ENCODE data around the gene ASXL2.
A peak's percentile ranks its signal among the peaks of the same experiment; 100 is the strongest.

ASXL2 gene

GRCh38 chr2:25692737-25693445 lies 185.4 kb downstream of the ASXL2 start:
- Histone ChIP-seq H3K27ac (ENCODE audit: poor library complexity, severe bottlenecking) (no peak overlapping the region), H3K36me3 (ENCODE audit: low read depth) (no peaks in the 10 kb centered on the region), H3K4me1 (ENCODE audit: insufficient read depth, poor library complexity, severe bottlenecking) (no peaks in the 10 kb centered on the region), H3K27me3 (ENCODE audit: insufficient read depth, poor library complexity, severe bottlenecking) (no peaks in the 10 kb centered on the region), H3K4me3 (ENCODE audit: severe bottlenecking) (no peak overlapping the region), H3K9me3 (ENCODE audit: severe bottlenecking) (no peaks in the 10 kb centered on the region)
- no peak for TF ChIP-seq CTCF (IDR thresholded peaks at IDR 0.05; ENCODE audit: poor library complexity, severe bottlenecking)
- DNase-seq (ENCODE audit: low spot score) (no peak), ATAC-seq (ENCODE audit: low read depth) (no peak)

GRCh38 chr2:25692143-25692542 lies 186.1 kb downstream of the ASXL2 start:
- Histone ChIP-seq H3K36me3 (ENCODE audit: low read depth) (no peaks in the 10 kb centered on the region), H3K27ac (ENCODE audit: poor library complexity, severe bottlenecking) (no peak overlapping the region), H3K27me3 (ENCODE audit: insufficient read depth, poor library complexity, severe bottlenecking) (no peaks in the 10 kb centered on the region), H3K4me3 (ENCODE audit: severe bottlenecking) (no peak overlapping the region), H3K9me3 (ENCODE audit: severe bottlenecking) (no peaks in the 10 kb centered on the region), H3K4me1 (ENCODE audit: insufficient read depth, poor library complexity, severe bottlenecking) (no peaks in the 10 kb centered on the region)
- no peak for TF ChIP-seq CTCF (IDR thresholded peaks at IDR 0.05; ENCODE audit: poor library complexity, severe bottlenecking)
- ATAC-seq (ENCODE audit: low read depth) (peak; percentile 66), DNase-seq (ENCODE audit: low spot score) (no peak)

GRCh38 chr2:25690058-25690457 lies 188.2 kb downstream of the ASXL2 start:
- Histone ChIP-seq H3K4me1 (ENCODE audit: insufficient read depth, poor library complexity, severe bottlenecking) (no peaks in the 10 kb centered on the region), H3K27me3 (ENCODE audit: insufficient read depth, poor library complexity, severe bottlenecking) (no peaks in the 10 kb centered on the region), H3K27ac (ENCODE audit: poor library complexity, severe bottlenecking) (no peak overlapping the region), H3K4me3 (ENCODE audit: severe bottlenecking) (no peak overlapping the region), H3K36me3 (ENCODE audit: low read depth) (no peaks in the 10 kb centered on the region), H3K9me3 (ENCODE audit: severe bottlenecking) (no peaks in the 10 kb centered on the region)
- TF ChIP-seq CTCF (IDR thresholded peaks at IDR 0.05; ENCODE audit: poor library complexity, severe bottlenecking) = no peak
- no peak for DNase-seq (ENCODE audit: low spot score)
- ATAC-seq (ENCODE audit: low read depth) = no peak

DNA sequence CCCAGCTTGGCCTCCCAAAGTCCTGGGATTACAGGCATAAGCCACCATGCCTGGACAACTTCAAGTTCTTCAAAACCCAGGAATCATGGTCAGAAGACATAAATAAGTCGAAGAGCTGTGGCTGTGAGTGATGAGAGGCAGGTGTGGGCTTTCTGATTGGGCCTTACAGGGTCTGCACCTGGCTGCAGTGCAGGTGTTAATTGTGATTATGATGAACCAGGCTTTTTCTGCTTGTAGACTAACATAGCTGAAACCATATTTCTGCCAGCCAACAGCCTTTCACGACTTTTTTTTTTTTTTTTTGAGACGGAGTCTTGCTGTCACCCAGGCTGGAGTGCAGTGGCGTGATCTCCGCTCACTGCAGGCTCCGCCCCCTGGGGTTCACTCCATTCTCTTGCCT lies 190.1 kb downstream of the ASXL2 start:
- no peaks in the 10 kb centered on the region for H3K4me1 ChIP-seq (ENCODE audit: insufficient read depth, poor library complexity, severe bottlenecking)
- no peaks in the 10 kb centered on the region for H3K9me3 ChIP-seq (ENCODE audit: severe bottlenecking)
- no peaks in the 10 kb centered on the region for H3K27me3 ChIP-seq (ENCODE audit: insufficient read depth, poor library complexity, severe bottlenecking)
- no peak overlapping the region for H3K27ac ChIP-seq (ENCODE audit: poor library complexity, severe bottlenecking)
- no peak for DNase-seq (ENCODE audit: low spot score)
- no peak for ATAC-seq (ENCODE audit: low read depth)
- no peak for TF ChIP-seq CTCF (IDR thresholded peaks at IDR 0.05; ENCODE audit: poor library complexity, severe bottlenecking)
- H3K4me3 ChIP-seq (ENCODE audit: severe bottlenecking) = no peak overlapping the region
- H3K36me3 ChIP-seq (ENCODE audit: low read depth) = no peaks in the 10 kb centered on the region

DNA sequence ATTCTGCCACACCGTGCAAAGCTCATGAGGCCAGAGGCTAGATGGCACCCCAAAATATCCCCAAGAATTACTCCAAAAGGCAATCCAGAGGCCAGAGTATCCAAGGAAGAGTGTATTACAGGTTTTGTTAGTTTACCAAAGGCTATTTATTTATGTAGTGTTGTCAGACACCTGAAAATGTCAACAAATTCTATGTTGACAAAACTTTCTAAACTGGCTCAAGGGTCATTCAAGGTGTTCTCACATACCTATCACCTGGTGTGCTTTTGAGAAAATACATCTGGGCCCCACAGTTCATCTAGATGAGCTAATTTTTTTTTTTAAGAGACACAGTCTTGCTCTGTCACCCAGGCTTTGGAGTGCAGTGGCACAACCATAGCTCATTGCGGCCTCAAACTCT lies 192.5 kb downstream of the ASXL2 start:
- ATAC-seq (ENCODE audit: low read depth) (no peak), DNase-seq (ENCODE audit: low spot score) (no peak)
- no peaks in the 10 kb centered on the region for H3K9me3 ChIP-seq (ENCODE audit: severe bottlenecking)
- no peaks in the 10 kb centered on the region for H3K4me1 ChIP-seq (ENCODE audit: insufficient read depth, poor library complexity, severe bottlenecking)
- no peak overlapping the region for H3K4me3 ChIP-seq (ENCODE audit: severe bottlenecking)
- H3K36me3 ChIP-seq (ENCODE audit: low read depth) = no peaks in the 10 kb centered on the region
- no peak overlapping the region for H3K27ac ChIP-seq (ENCODE audit: poor library complexity, severe bottlenecking)
- TF ChIP-seq CTCF (IDR thresholded peaks at IDR 0.05; ENCODE audit: poor library complexity, severe bottlenecking) = no peak
- no peaks in the 10 kb centered on the region for H3K27me3 ChIP-seq (ENCODE audit: insufficient read depth, poor library complexity, severe bottlenecking)
